ENCODE results near the gene MARS1.
"Not testable (repeated sequence)": the region's sequence is repeated elsewhere in the genome, so short reads cannot be mapped to it uniquely, and the experiment has no call there.

Gene MARS1

DNA sequence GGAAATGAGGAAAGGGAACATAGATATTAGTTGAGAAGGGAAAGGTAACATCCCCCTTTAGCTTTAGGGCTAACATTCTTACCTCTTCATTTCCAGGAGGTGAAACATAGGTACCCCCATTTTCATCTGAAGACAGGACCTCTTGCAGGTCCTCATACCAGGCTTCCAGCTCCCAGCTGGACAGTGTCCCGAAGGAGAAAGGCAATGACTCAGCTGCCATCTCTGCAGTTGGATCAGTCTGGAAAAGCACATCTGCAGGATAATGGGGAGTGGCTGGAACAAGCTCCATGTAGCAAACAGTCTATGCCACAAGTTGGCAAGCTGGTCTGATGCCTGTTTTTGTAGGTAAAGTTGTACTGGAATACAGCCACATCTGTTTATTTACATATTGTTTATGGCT lies 29.3 kb downstream of the MARS1 start:
- no peak for DNase-seq (ENCODE audit: low read depth in 3 of 3)

DNA sequence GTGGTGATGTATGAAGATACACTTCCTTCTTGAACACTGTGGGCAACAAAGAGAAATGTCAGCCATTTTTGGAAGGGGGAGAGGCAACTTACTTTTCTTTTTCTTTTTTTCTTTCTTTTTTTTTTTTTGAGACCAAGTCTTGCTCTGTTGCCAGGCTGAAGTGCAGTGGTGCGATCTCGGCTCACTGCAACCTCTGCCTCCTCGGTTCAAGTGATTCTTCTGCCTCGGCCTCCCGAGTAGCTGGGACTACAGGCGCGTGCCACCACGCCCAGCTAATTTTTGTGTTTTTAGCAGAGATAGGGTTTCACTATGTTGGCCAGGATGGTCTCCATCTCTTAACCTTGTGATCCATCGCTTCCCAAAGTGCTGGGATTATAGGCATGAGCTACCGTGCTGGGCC lies 29.9 kb downstream of the MARS1 start:
- not testable (repeated sequence) for DNase-seq (ENCODE audit: low read depth in 3 of 3)

DNA sequence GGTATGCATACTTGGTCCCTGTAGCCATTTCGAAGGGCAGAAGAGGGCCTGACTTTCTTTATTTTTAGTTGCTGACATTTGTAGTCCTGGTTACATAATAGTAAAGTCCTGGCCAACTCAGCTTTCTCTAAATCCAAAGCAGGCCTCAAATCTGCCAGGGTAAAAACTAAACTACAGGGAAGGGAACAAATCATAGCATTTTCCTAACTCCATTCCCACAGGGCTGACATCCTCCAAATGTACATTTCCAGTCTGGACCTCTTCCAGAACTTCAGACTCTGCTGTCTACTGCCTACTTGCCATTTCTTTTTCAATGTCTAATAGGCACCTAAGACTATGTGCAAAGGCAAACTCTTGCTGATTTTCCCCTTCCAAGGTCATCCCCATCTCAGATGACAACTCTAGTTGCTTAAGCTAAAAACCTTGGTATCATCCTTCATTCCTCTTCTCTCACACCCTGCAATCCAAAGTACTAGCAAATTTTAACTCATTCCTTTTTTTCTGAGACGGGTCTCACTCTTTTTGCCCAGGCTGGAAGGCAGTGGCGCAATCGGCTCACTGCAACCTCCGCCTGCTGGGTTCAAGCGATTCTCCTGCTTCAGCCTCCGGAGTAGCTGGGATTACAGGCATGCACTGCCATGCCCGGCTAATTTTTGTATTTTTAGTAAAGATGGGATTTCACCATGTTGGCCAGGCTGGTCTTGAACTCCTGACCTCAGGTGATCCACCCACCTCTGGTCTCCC lies 30.5 kb downstream of the MARS1 start:
- no peak for DNase-seq (ENCODE audit: low read depth in 3 of 3)

DNA sequence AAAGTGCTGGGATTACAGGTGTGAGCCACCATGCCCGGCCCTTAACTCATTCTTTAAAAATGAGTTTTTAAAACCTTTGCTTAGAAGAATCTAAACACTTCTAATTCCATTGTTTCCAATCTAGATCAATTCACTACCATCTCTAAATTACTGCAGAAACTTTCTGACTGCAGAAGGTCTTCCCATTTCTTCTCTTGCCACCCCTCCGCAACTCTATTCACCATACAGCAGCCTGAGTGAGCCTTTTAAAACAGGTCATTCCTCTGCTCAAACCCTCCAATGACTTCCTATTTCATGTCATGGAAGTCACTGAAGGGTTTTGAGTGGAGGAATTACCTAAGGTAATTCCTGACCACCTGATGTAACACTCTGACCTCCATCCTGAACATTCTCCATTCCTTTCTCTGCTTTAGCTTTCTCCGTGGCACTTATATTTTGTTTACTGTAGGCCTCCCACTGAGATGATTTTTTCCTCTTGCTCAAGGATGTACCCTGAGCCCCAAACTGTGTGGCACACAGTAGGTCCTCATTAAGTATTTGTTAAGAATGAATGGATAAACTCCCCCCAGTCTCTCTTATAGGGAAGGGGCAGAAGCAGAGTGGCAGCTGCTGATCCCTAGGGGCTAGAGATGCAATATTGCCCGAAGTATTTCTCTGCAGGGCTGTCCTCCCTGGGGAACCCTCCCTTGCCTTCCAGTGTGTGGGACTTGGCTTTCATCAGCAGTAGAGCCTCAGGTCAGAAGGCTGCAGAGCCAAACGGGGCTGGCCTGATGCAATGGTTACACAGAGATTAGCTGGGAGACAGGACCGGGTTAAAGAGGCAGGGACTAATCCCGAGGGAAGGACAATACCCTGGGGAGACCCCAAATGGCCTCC lies 31.3 kb downstream of the MARS1 start:
- DNase-seq (ENCODE audit: low read depth in 3 of 3) = no peak

GRCh38 chr12:57519796-57520052 lies 31.9 kb downstream of the MARS1 start:
- no peak for DNase-seq (ENCODE audit: low read depth in 3 of 3)

DNA sequence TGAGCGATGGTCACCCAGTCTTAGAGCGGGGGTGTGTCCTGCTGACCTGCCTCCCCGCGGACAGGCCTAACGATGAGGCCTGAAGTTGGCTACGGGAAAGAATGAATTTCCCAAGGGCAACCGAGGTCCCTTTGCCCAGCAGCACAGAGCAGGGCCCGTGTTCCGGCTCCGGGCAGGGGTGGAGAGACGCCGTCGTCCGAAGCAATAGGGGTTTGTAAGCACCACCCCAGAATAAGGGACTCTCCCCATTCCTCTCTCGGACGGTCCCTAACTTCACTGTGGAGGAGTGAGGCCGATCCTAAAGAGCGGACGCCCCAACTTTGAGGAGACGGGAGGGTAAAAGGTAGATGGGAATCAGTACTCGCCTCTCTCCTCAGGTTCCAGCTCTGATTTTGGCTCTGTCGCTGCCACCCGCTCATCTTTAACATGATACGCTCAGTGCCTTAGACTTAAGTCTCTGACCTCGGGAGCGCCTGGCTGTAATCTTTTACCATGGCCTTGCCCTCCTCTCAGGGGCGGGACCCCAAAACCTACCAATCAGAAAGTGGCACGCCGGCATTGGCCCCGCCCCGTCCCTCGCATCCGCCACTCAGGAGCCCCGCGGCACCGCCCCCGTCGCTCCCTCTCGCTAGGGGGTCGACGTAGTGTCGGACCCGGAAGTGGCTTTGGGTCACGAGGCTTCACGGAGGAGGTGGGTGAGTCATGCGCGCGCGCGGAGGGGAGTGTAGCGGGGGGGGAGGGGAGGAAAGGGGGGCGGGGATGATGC lies 32.4 kb downstream of the MARS1 start, which contains the start of gene DDIT3:
Gene DDIT3 (minus strand): TSS at position 462 of the 766 bp plus-strand sequence. CDS start 3,108 bp downstream, outside the sequence.
- peak; percentile 99 to 100 (median 99) for DNase-seq (ENCODE audit: low read depth in 3 of 3)

- no peak for DNase-seq (ENCODE audit: low read depth in 3 of 3)
Observed at GRCh38 chr12:57521525-57522010, 33.7 kb downstream of the MARS1 start.

GRCh38 chr12:57522011-57522886 lies 34.4 kb downstream of the MARS1 start, which contains the start of gene MBD6:
MBD6 (plus strand) TSS chr12:57522824; CDS start chr12:57524304, 1,480 bp downstream.
- peak; percentile 81 for DNase-seq (ENCODE audit: low read depth in 3 of 3)

- peak in 2 of 3 experiments; percentile 30 to 38 for DNase-seq (ENCODE audit: low read depth in 3 of 3)
Observed at GRCh38 chr12:57522887-57523705, 35.2 kb downstream of the MARS1 start.

GRCh38 chr12:57523706-57524614 lies 36.1 kb downstream of the MARS1 start:
- DNase-seq (ENCODE audit: low read depth in 3 of 3) = no peak

GRCh38 chr12:57524814-57525614 lies 37.1 kb downstream of the MARS1 start:
- DNase-seq (ENCODE audit: low read depth in 3 of 3) = no peak

GRCh38 chr12:57525615-57526383 lies 37.9 kb downstream of the MARS1 start:
- DNase-seq (ENCODE audit: low read depth in 3 of 3) = no peak

GRCh38 chr12:57526477-57527126 lies 38.7 kb downstream of the MARS1 start:
- no peak for DNase-seq (ENCODE audit: low read depth in 3 of 3)

- no peak for DNase-seq (ENCODE audit: low read depth in 3 of 3)
Observed at GRCh38 chr12:57527184-57527583, 39.3 kb downstream of the MARS1 start.

DNA sequence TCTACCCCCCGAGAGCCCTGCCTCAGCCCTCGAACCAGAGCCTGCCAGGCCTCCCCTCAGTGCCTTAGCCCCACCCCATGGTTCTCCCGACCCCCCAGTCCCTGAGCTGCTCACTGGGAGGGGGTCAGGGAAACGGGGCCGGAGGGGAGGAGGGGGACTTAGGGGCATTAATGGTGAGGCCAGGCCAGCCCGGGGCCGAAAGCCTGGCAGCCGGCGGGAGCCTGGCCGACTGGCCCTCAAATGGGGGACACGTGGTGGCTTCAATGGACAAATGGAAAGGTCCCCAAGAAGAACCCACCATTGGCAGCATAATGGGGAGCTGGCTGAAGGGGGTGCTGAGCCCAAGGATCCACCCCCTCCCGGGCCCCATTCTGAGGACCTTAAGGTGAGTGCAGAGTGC lies 40.3 kb downstream of the MARS1 start:
- no peak for DNase-seq (ENCODE audit: low read depth in 3 of 3)

GRCh38 chr12:57528831-57529555 lies 41.1 kb downstream of the MARS1 start:
- no peak for DNase-seq (ENCODE audit: low read depth in 3 of 3)
